Tibial artery (tissue), 4 donors: ENCODE data around the gene MARK1.

Experiments
- DNase-seq, 2 donors: peaks; one replicate each; pipeline ENCODE4 v3.0.0-alpha.2; 2019
- H3K27ac ChIP-seq, 2 donors: fragments of 200-600 bp; sonication (generic) in 1 of 2; 1 replicate in 1 of 2; 2 replicates in 1 of 2; pipeline ENCODE4 v1.5.1; 2018 to 2019; ENCODE audit warnings: mild to moderate bottlenecking in 1 of 2
- H3K27me3 ChIP-seq, 2 donors: fragments of 200-600 bp; sonication (generic) in 1 of 2; one replicate each; pipeline versions ENCODE4 v1.5.1 to v1.6.0; 2016 to 2019
- H3K36me3 ChIP-seq, 3 donors: fragments of 200-600 bp; sonication (generic) in 2 of 3; one replicate each; pipeline ENCODE4 v1.5.1; 2016 to 2019; ENCODE audit warnings: mild to moderate bottlenecking in 2 of 3
- H3K4me1 ChIP-seq, 4 donors: fragments of 200-600 bp; sonication (generic) in 2 of 4; 1 replicate in 3 of 4; 2 replicates in 1 of 4; pipeline ENCODE4 v1.5.1; 2016 to 2019
- H3K4me3 ChIP-seq, 2 donors: fragments of 200-600 bp; sonication (generic) in 1 of 2; 1 replicate in 1 of 2; 2 replicates in 1 of 2; pipeline ENCODE4 v1.5.1; 2018 to 2019; ENCODE audit warnings: mild to moderate bottlenecking in 2 of 2
- H3K9me3 ChIP-seq, 3 donors: fragments of 200-600 bp; sonication (generic) in 1 of 3; one replicate each; pipeline ENCODE4 v1.5.1; 2016 to 2019
- intact Hi-C: fragments of 100-400 bp; cut with DNase I; formaldehyde crosslinking; loops from one replicate; pipeline ENCODE4 v1.15.0; 2023; ENCODE audit warnings: low total_unique reads
- TF ChIP-seq, protein P1 (sequence below), 2 experiments: fragments of 200-600 bp in 1 of 2; fragments of 450-650 bp in 1 of 2; IDR thresholded peaks; one replicate each; pipeline ENCODE4 v1.5.1; 2017 to 2019; ENCODE audit warnings: antibody characterized with exemption in 2 of 2, mild to moderate bottlenecking in 1 of 2, moderate library complexity in 1 of 2

MARK1 gene

DNA sequence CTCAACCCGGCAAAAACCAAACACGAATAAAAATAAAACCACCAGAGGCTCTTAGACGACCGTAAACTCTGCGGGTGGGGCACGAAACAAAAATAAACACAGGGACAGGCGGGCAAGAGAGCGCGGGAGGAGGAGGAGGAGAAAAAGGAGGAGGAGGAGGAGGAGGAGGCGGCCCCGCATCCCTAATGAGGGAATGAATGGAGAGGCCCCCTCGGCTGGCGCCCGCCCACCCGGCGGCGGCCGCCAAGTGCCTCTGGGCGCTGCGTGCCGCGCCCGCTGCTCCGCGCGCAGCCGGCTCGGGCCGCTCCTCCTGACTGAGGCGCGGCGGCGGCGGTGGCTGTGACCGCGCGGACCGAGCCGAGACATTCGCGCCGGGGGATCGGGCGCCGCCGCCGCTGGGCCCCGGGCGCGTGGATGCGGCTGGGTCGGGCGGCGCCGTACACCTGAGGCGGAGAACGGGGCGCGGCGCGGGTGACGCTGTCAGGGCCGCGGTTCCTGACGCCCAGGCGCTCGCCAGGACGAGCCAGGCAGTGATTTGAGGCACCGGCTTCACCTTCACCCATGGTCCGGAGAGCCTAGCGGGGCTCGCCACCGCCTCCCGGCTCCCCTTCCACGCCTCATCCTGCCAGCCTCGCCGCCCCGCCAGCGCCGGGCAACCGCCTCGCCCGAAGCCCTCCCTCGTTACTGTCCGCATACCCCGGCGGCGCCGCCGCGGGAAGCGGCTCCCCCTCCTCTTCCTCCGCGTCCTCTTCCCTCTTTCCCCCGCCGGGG lies at the start of gene MARK1:
Gene MARK1 (plus strand): TSS at position 229 of the 771 bp plus-strand sequence. CDS start 687 bp downstream, outside the sequence.
- DNase-seq: peak; percentile 75 to 90
- TF ChIP-seq, protein P1, sequence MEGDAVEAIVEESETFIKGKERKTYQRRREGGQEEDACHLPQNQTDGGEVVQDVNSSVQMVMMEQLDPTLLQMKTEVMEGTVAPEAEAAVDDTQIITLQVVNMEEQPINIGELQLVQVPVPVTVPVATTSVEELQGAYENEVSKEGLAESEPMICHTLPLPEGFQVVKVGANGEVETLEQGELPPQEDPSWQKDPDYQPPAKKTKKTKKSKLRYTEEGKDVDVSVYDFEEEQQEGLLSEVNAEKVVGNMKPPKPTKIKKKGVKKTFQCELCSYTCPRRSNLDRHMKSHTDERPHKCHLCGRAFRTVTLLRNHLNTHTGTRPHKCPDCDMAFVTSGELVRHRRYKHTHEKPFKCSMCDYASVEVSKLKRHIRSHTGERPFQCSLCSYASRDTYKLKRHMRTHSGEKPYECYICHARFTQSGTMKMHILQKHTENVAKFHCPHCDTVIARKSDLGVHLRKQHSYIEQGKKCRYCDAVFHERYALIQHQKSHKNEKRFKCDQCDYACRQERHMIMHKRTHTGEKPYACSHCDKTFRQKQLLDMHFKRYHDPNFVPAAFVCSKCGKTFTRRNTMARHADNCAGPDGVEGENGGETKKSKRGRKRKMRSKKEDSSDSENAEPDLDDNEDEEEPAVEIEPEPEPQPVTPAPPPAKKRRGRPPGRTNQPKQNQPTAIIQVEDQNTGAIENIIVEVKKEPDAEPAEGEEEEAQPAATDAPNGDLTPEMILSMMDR (IDR thresholded peaks at IDR 0.05): no peak
- no peaks in the 10 kb centered on the region for H3K9me3 ChIP-seq
- H3K27ac ChIP-seq: peak within 1 kb of the TSS; percentile 88 to 97
- H3K27me3 ChIP-seq: no peaks in the 10 kb centered on the region
- peaks cover 0 to 25% (median 7%) of the 10 kb centered on the region in 4 donors for H3K4me1 ChIP-seq
- H3K4me3 ChIP-seq: peak within 1 kb of the TSS; percentile 83 to 99
- intact Hi-C loops: no loop called here
- H3K36me3 ChIP-seq: peaks cover 0 to 6% (median 0%) of the 10 kb centered on the region in 3 donors

DNA sequence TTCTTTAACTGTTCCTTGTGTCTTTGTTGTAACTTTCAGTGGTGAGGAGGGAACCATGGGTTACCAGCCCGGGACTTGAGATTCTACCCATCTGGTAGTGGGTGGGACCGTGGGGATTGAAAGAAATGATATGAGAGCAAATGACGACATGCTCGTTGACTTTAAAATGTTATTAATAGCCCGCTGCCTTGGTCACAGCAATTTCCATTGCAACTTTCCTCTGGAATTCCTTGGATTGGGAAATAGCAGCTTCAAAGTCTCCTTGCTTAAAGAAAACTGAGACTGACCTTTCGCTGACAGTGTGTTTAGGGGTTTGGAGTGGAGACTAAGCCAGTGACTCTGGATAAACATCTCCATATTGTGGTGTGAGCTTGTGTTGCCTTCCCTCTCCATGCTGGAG lies 44.2 kb upstream of the MARK1 start:
- H3K27ac ChIP-seq: peak overlapping the region; percentile 37 to 60
- no peak overlapping the region for H3K4me3 ChIP-seq
- no peaks in the 10 kb centered on the region for H3K27me3 ChIP-seq
- DNase-seq: peak in 1 of 2 donors; percentile 38
- intact Hi-C loops: no loop called here
- H3K4me1 ChIP-seq: peaks cover 0 to 36% (median 9%) of the 10 kb centered on the region in 4 donors
- H3K9me3 ChIP-seq: no peaks in the 10 kb centered on the region
- TF ChIP-seq, protein P1 (IDR thresholded peaks at IDR 0.05): no peak
- no peaks in the 10 kb centered on the region for H3K36me3 ChIP-seq

DNA sequence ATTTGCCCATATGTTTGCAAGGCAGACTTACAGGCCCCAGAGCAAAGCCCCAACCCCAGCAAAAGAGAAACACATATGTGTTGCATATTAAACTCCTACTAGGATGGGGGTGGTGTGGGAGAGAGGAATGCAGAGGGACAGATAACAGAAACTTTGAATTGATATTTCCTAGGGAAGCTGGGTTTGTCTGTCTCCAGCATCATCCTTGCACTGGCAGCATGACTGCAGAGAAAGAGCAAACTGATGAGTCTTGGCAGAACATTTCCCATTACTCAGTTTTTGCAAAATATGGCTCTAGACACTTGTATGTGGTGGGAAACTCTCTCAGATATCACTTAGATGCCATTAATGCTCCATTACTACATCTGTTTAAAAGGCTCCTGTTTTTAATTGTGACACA lies 43.8 kb upstream of the MARK1 start:
- TF ChIP-seq, protein P1 (IDR thresholded peaks at IDR 0.05): no peak
- no peak overlapping the region for H3K4me3 ChIP-seq
- no peak for DNase-seq
- H3K36me3 ChIP-seq: no peaks in the 10 kb centered on the region
- peak overlapping the region; percentile 37 to 60 for H3K27ac ChIP-seq
- H3K27me3 ChIP-seq: no peaks in the 10 kb centered on the region
- intact Hi-C loops: no loop called here
- H3K4me1 ChIP-seq: peaks cover 0 to 36% (median 9%) of the 10 kb centered on the region in 4 donors
- H3K9me3 ChIP-seq: no peaks in the 10 kb centered on the region

DNA sequence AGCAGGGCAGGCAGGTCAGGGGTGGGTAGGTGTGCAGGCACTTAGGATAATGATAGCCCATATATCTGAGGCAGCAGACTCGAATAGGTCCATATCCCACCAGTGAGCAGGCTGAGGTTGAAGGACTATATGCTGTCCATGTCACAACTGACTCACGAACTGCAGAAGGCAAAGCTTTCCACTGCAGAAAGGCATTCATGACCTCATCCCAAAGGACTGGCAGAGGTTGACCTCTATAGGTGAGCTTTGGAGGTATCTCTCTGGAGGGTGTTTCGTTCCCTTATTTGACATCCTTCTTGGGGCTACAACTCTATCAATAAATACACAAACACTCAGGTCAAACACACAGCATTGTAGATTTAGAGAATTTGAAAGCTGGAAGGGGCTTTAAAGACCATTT lies 42.8 kb upstream of the MARK1 start:
- H3K9me3 ChIP-seq: no peaks in the 10 kb centered on the region
- H3K27ac ChIP-seq: peak overlapping the region; percentile 38 to 60
- no peaks in the 10 kb centered on the region for H3K36me3 ChIP-seq
- peaks cover 0 to 36% (median 9%) of the 10 kb centered on the region in 4 donors for H3K4me1 ChIP-seq
- intact Hi-C loops: no loop called here
- no peak for DNase-seq
- H3K4me3 ChIP-seq: no peak overlapping the region
- TF ChIP-seq, protein P1 (IDR thresholded peaks at IDR 0.05): no peak
- H3K27me3 ChIP-seq: no peaks in the 10 kb centered on the region

DNA sequence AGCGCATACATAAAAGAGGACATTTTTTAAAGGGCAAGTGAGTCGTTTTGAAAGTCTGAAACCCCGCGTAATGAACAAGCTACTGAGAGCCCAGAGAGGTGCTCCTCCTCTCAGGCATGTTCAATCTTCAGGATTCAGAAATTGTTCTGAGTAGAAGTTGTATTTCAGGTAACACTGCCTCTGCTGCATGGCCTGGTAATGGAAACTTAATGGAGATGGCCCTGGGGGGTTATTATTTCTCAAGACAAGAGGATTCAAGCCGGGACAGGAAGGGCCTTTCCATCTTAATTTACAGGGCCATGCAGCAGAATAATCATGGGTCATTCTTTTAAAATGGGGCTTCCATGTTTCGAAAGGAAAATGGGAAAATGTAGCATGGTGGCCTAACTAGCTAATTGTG lies 42.1 kb upstream of the MARK1 start:
- no peaks in the 10 kb centered on the region for H3K27me3 ChIP-seq
- H3K27ac ChIP-seq: peak overlapping the region in 1 of 2 donors; percentile 60
- TF ChIP-seq, protein P1 (IDR thresholded peaks at IDR 0.05): no peak
- no peaks in the 10 kb centered on the region for H3K36me3 ChIP-seq
- no peak for DNase-seq
- no peaks in the 10 kb centered on the region for H3K9me3 ChIP-seq
- H3K4me1 ChIP-seq: peaks cover 0 to 36% (median 9%) of the 10 kb centered on the region in 4 donors
- H3K4me3 ChIP-seq: no peak overlapping the region
- intact Hi-C loops: no loop called here
